Activated T-cell treated with anti-CD3 and anti-CD28 coated beads for 24 hours (primary cell): ENCODE results near the gene MYCBPAP.
A peak's percentile ranks its signal among the peaks of the same experiment; 100 is the strongest.

Experiments
- DNase-seq: peaks from one replicate; pipeline ENCODE4 v3.0.0-alpha.2; 2020; ENCODE audit warnings: low read depth

The MYCBPAP gene

DNA sequence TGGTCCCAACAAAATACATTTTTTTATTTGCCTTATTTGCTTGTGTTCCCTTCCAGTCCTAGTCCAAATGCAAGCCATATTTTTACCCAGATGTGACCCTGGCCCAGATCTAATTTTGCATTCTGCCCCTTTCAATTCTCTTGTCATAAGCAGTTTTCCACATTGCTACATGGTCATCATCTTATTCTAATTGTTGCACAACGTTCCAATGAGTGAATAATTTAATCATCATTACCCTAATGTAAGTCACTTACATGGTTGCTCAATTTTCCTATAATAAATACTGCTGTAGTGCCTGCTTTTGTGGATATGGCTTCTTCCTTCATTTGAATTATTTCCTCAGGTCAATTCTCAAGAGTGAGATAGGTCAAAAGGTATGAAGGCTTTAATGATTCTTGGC lies 16.7 kb upstream of the MYCBPAP start:
- no peak for DNase-seq

DNA sequence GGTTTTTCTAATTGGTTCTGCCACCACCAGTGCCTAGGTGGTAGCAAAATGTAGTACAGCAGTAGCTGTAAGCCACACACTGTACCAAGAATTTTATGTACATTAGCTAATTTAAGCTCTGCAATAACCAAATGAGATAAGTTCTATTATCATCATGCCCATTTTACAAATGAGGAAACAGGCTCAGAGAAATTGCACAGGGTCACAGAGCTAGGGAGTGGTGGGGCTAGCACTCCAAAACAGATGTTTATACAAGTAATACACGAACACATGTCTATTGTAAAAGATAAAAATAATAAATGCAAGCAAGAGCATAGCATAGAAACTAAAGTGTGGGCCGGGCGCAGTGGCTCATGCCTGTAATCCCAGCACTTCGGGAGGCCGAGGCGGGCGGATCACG lies 16.0 kb upstream of the MYCBPAP start:
- DNase-seq: no peak

DNA sequence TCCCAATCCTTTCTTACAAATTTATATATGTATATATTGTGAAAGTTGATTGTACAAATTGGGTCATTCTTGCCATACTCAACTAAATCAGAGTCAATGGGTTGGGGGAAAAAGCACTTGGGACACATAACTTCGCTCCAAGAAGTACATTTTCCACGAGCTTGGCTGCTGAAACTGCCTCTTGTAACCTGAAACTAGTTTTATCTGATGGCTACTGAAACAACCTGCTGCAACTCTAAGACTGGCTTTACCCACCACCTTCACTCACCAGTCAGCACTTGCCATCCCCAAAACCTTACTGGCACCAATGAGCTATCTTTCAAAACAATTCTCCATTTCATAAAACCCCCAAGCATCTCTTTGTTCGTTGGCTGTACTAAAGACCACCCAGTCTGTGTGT lies 14.5 kb upstream of the MYCBPAP start:
- no peak for DNase-seq

DNA sequence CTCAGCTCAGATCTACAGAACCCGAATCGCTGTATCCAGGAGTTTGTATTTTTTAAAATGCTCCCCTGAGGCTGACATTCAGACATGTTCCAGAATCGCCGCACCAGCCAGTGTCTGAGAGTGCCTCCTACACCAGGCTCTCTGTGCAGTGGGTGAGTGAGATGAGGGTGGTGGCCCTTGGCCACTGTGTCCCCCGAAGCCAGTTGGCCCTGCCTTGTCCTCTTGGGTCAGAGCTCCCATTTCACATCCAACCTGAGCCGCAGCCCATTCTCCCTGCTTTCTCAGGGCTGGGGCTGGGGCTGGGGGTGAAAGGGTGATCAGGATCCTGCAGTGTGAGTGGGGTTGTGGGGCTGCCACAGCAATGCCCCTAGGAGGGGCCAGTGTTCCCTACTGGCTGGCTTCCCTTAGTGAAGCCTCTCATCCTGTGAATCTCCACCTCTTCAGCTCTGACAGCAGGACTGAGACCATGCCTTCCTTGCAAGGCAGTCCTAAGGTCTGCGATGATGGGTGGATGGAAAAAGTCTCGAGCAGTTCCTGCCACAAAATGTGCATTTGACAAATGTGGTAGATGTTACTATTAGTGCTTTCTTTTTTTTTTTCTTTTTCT lies 12.9 kb upstream of the MYCBPAP start:
- no peak for DNase-seq

DNA sequence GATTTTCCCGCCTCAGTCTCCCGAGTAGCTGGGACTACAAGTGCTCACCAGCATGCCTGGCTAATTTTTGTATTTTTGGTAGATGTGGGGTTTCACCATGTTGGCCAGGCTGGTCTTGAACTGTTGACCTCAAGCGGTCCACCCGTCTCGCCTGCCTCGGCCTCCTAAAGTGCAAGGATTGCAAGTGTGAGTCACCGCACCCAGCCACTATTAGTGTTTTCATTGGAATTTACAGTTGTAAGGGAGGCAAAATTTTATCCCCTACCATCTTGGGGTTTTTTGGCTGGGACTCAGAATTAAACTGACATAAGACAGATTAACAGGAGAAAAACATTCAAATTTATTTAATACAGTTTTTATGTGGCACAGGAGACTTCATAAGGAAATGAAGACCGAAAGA lies 12.3 kb upstream of the MYCBPAP start:
- DNase-seq: no peak

DNA sequence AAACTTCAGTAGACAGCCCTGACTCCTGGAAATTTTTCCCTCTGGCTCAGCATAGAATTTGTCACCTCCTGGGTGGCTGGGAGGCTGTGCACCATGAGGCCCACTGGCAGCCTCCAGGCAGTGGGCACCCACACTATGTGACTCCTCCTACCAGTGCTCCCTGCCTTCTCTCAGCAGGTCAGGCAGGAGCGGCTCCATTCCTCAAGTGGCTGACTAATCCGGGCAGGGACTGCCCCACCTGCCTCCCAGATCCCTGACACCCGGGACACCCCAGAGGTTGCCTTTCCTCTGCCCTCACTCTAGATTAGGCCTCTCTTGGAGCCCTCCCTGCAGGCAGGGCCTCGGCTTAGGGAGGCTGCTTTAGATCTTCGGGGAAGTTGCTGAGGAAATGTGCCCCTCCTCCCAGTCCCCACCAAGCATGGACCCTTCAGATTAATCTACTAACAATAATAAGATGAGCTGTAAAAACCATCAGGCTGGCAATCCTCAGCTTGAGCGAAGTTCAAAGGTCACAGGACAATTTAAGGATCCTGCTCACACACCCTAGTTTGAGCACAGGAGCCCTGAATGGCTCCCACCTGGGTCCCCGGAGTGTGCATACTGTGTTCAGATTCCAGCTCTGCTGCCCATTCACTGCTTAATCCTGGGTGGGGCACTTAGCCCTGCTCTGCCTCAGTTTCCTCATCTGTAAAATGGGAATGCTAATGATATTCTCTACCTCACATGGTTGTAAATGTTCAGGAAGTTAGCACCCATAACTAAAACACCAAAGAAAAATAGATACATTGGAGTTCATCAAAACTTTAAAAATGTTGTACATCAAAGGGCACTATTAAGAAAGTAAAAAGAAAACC lies 10.0 kb upstream of the MYCBPAP start:
- no peak for DNase-seq

DNA sequence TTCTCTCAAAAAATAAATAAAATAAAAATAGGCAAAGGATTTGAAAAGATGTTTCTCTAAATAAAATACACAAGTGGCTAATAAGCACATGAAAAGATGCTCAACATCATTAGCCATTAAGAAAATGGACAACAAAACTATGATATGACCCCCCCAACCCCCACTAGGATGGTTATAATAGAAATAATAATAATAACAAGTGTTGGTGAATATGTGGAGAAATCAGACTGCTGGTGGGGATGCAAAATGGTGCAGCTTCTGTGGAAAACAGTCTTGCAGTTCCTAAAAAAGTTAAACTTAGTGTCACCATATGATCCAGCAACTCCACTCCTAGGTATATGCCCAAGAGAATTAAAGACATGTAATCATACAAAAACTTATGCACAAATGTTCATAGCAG lies 9.0 kb upstream of the MYCBPAP start:
- DNase-seq: no peak

DNA sequence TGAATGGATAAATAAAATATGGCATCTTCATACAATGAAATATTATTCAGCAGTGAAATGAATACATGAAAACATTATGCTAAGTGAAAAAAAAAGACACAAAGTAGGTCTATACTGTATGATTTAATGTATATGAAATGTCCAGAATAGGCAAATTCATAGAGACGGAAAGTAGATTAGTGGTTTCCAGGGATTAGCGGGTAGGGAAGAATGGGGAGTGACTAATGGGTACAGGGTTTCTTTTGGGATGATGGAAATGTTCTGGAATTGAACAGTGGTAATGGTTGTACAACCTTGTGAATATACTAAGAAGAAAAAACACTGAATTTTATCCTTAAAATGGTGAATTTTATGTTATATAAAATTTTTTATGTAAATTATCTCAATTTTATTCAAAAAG lies 8.5 kb upstream of the MYCBPAP start:
- no peak for DNase-seq

DNA sequence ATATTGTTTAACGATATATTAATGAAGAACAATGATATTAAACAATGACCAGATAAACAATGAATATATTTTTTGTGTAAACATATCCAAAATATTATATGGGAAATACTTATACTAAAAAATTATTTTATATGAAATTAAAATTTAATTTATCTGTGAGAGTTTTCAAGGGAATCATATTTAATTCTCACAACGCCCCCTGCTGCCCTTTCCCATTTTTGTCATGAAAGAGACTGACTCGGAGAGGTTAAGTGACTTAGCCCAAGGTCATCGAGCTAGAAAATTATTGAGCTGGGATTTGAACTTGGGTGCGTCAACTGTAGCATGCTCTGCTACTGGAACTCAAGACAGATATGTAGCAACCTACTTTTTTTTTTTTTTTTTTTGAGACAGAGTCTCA lies 7.2 kb upstream of the MYCBPAP start:
- DNase-seq: no peak

DNA sequence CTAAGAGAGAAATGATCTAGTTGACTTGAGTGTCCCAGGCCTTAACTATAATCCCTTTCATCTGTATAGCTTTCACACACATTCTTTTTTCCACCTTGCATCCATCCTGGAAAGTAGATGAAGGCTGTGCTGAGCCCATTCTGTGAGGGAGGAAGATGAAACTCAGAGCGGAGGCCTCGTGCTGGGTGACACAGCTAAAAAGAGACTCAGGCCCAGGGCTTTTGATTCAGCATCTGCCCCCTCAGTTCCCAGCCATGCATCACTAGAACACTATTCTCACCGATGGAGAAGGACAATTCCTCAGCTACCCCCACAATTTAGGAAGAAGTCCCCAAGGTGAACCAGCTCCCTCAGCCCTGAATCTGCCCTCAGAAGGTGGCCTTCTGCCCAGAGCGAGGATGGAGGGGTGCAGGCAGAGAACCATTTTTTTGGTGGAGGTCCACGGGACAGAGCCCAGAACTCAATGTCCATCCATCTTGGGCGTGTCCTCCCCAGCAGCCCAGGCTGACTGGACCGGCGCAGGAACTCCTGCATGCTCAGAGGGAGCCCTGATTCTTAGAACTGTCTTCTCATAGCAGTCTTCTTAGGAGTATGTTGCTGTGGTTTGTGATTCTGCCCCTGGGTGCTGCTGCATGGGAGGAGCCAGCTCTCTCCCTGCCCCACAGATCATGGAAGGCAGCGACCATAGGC lies 5.8 kb upstream of the MYCBPAP start:
- DNase-seq: no peak

DNA sequence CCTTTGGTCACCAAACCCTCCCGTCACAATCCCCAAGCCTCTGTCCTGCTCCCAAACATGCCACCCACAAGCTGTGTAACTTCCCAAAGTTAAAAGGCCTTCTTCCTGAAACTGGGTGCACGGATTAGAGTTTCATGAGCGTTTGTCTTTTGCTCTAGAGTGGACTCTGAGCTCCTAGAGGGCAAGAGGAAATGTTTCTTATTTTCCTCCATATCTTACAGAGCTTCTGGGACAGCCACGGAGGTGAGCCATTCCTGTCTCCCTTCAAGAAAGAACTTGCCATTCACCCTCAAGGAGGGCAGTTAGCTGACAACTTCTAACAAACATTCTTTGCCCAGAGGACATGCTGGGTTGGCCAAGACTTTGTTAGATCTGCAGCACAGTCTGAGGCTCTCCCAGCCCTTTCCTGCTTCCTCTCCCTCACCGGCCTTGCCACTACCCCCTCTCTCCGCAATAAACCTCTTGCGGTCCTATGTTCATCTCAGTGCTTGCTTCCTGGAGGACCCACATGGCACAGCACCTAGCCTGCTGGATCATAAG lies 2.6 kb upstream of the MYCBPAP start:
- no peak for DNase-seq

DNA sequence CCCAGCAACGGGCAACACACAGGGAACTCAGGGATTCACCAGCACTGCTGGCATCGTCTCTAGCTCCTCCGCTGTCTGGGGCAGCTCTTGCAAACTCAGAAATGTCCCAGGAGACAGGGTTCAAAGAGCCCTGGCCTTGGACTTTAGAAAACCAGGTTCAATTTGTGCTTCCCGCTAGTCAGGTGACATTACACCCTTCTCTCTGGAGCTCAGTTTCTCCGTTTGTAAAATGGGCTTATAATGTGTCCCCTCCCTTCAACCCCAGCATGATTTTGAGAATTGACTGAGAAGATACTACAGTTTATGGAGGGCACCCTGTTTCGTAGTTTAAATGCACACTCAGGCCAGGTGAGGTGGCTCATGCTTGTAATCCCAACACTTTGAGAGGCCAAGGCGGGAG lies 1.9 kb upstream of the MYCBPAP start:
- no peak for DNase-seq

DNA sequence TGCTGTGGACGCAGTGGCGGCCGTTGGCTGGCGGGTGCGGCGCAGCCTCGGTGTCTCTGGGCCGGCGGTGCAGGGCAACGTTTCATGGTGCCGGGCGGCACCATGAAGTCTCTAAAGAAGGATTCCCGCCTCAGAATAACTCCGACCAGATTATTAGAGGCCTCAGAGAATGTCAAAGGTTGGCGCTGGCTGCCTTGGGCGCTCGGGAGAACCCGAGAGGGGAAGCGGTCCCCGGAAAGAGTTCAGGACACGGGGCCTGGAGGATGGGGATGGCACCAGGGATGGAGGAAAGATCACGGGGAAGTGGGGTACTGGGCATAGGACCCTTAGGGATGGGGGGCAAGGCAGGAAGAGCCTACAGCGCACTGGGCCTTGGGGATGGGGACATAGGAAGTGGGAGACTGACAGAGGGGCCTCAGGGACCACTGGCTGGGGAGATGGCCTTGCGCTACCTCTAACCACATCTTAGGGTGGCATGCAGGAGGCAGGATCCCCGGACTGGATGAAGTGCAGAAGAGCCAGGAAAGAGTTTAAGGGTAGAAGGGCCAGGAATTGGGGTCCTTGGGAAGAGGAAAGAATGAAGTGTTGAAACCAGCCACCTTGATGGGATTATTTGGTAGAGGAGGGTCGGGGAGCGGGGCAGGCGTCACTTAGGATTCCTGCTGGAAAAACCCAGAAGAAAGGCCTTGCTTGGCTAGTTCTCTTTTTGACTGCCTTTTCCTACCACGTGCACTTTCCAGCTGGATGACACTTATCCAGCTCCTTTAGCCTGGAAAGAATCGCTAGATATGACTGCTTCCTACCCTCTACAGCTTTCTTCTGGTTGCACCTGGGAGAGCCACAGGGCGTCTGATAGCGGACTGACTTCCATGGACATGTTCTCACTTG lies 578 bp downstream of the MYCBPAP start:
- DNase-seq: no peak

DNA sequence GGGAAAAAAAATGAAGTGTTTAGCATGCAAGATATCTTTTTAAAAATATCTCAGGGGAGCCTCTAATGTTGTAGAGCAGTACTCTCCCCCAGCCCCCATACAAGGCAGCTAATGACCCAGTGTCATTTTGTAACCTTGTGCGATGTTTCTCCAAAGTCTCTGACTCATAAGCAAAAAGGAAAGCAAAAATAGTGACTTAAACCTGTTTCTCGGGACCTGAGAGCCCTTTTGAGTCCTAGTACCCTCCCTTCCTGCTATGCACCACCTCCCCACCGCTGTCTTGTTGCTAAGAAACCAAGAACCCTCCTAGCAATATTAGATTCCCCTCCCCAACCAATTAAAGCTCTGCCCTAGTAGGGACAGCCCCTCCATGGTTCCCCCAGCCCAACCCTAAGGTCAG lies 2.8 kb downstream of the MYCBPAP start:
- peak; percentile 41 for DNase-seq

DNA sequence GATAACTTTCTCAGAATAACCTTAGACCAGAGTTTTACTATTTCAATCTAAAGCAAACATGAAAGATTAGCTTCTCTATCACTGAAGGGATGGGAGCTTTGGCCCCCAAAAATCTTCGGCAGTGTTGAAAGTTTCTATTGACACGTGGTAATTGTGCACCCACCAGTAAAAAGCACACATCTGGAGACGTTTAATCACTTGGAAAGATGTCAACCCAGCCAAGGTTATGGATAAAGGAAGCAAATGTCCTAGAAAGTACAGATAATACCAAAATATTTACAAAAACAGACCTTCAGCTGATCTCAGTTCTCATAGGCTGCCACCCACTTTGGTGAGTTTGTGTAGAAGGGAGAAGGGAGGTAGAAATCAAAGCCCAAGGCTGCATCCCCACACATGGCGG lies 5.3 kb downstream of the MYCBPAP start:
- DNase-seq: no peak

DNA sequence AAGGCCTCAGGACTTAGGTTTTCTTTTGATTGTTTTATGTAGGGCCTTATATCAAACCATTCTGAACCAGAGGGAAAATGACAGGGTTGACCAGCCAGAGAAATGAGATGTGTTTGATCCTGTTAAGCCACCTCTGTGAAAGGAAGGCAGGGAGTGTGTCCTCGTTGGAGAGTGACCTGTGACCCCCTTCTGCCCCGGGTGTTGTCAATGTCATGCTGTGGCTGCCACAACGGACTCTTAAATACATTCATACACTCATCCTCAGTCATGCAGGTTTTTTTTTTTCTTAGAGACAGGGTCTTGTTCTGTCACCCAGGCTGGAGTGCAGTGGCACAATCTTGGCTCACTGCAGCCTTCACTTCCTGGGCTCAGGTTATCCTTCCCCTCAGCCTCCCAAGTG lies 6.1 kb downstream of the MYCBPAP start:
- no peak for DNase-seq

DNA sequence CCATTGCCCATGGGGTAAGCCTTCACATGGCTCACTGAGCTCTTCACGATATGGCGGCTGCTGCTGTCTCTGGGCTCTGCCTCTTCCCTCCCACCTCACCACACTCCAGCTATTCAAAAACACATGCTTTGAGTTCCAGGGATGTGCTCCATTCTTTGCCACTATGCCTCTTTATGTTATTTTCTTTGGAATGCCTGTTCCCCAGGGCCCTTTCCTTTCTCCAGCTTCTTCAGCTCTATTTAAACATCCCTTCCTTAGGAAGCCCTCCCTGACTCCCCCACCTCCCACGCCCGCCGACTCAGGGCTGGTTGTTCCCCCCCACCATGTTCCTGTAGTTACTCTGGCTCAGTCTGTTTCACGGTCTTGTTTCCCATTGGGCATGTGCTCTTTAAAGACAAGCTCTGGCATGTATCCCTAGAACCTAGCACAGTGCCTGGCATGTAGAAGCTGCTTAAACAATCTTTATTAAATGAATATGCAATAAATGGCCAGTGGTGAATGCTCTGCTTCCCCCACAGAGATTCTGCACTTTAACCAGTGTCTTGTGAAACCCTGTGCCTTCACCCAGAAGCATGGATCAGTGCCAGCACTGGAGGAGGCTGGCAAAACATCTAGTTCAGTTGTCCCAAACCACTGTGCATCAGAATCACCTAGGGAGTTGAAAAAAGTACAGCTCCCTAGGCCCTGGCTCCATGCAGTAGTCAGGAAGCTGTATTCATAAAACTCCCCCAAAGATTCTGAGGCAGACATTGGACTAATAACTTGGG lies 6.9 kb downstream of the MYCBPAP start:
- DNase-seq: no peak

DNA sequence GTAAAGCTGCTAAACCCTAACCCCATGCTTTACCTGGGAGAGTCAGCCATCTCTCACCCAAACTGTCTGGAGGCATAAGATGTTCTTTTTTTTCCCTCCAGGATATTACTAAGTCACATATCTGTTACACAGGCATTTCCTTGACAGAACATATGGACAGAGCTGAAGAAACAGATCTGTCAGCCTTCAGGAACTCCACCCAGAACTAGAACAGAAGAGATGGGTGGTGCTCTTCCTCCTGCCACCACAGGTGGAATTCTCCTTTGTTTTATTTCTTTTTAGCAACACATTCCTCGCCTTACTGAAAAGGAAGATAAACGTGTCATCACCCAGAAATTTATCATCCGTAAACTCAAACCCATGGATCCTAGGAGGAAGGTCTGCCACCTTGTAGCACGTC lies 8.8 kb downstream of the MYCBPAP start:
- no peak for DNase-seq

DNA sequence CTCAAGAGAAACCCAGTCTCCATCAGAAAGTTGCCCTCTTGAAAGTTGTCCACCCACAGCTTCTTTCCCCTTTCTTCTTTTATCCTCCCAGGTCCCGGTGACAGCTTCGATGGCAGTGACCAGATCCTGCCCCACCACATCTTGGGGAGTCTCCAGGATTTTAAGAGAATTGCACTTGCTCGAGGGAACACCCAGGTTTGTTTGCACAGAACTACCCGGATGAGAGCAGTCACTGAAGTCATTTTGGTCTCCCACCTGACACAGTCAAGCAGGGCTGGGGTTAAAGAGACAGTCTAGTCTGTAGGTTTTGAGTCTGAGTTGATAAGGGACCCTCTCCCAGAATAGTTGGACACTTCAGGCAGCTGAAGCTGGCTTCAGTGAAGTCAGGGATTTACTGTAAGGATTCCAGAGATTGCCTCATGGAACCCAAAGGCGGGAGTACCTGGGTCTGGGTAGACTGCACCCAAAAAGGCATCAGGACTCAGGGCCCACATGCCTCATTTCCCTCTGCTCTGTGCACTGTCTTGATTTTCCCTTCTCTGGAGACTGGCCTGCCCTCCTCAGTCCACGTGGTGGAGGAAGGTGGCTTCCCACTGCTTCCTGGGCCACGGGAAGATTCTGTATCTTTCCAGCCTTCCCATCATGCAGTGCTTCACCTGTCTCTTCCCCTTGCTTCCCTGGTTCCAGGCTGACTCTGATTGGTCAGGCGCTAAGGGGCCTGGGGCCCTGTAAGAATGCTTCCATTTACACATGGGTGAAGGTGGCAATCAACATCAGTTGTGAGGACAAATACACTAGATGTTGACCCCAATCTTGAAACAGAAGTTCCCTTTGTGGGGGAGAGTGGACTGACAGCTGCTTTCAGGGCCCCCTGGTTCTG lies 9.5 kb downstream of the MYCBPAP start:
- DNase-seq: no peak

DNA sequence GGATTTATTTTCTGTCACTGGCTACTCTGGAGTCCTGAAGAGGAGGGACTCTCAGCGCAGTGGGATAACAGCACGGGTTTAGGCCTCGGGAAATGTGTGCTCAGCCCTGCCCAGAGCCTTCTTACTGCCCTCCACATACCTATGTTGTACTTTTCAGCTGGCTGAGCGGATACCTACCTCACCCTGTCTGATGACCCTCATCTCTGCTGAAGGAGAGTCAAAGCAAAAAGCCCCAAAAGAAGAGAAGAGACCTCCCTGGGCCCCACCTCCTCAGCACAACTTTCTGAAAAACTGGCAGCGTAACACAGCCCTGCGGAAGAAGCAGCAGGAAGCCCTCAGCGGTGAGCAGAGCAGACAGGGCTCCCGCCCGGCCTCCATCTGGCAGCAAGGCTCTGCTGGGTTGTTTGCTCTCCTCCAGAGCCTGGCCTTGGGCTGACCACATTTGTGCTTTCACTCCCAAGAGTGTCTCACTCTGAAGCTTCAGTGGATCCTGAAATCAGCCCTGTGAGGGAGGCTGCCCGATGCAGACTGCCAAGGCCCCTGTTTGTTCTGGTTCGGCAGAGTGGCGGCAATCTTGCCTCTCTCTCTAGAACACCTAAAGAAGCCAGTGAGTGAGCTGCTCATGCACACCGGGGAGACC lies 10.3 kb downstream of the MYCBPAP start:
- DNase-seq: no peak
